GM10248 (cell line): ENCODE measurements around the gene RBPJL.

Experiments used
- CTCF ChIA-PET: fragments of 300-600 bp; sonication (Branson Sonifier 250); formaldehyde crosslinking; extraction: SDS; loops from one replicate; lab custom pipeline; 2021; ENCODE audit warnings: antibody characterized with exemption; lab: Yijun Ruan, JAX
- POLR2A ChIA-PET: fragments of 350-650 bp; sonication (Branson Sonifier 250); formaldehyde crosslinking; extraction: SDS; loops from one replicate; lab custom pipeline; 2020; ENCODE audit warnings: antibody characterized with exemption; lab: Yijun Ruan, JAX
- DNase-seq: peaks from one replicate; pipeline ENCODE4 v3.0.0; 2012; ENCODE audit errors: extremely low spot score
- CTCF ChIP-seq: IDR thresholded peaks from 2 replicates; pipeline ENCODE4 v1.5.1; 2012; ENCODE audit warnings: mild to moderate bottlenecking, low read depth; ENCODE audit errors: extremely low read depth, missing control alignments, control extremely low read depth

RBPJL gene

GRCh38 chr20:45318948-45319347 is 12.3 kb downstream of the RBPJL start:
- CTCF ChIA-PET = interaction anchor here (0.7 to 8.1 kb wide), 31 partner anchors 10 to 461 kb away, joined by 3 to 71 read pairs (median 5); partner anchors contain the start of genes MATN4, PIGT and SYS1
- DNase-seq = no peak
- POLR2A ChIA-PET = no interaction called here
- no peak for TF ChIP-seq CTCF

- TF ChIP-seq CTCF = no peak
- no peak for DNase-seq
- ChIA-PET POLR2A (no interaction called here), CTCF (interaction anchor here (0.9 to 8.1 kb wide), 12 partner anchors 9 to 449 kb away, joined by 3 to 71 read pairs (median 6); no protein-coding TSS in a partner anchor)
Observed at GRCh38 chr20:45320948-45321595, 14.4 kb downstream of the RBPJL start.

- CTCF ChIA-PET = interaction anchor here (0.8 to 8.1 kb wide), 13 partner anchors 9 to 448 kb away, joined by 3 to 71 read pairs (median 7); partner anchors contain the start of gene SYS1
- TF ChIP-seq CTCF = peak; percentile 15
- POLR2A ChIA-PET = no interaction called here
- peak; percentile 63 for DNase-seq
Observed at GRCh38 chr20:45322952-45323383, 16.3 kb downstream of the RBPJL start.

- ChIA-PET POLR2A (no interaction called here), CTCF (interaction anchor here (0.8 to 8.1 kb wide), 11 partner anchors 8 to 447 kb away, joined by 3 to 71 read pairs (median 8); partner anchors contain the start of gene SYS1)
- TF ChIP-seq CTCF = no peak
- DNase-seq = no peak
Observed at GRCh38 chr20:45323731-45324130, 17.1 kb downstream of the RBPJL start.

GRCh38 chr20:45325371-45325770 is 18.7 kb downstream of the RBPJL start:
- no peak for DNase-seq
- ChIA-PET CTCF (interaction anchor here (0.8 to 8.1 kb wide), 3 partner anchors 34 to 446 kb away, joined by 3 to 71 read pairs (median 8); no protein-coding TSS in a partner anchor), POLR2A (no interaction called here)
- TF ChIP-seq CTCF = no peak

- ChIA-PET POLR2A (no interaction called here), CTCF (interaction anchor here (1.1 kb wide), 1 partner anchor 9 kb away, joined by 3 read pairs; no protein-coding TSS in a partner anchor)
- no peak for DNase-seq
- TF ChIP-seq CTCF = no peak
Observed at GRCh38 chr20:45328451-45328850, 21.8 kb downstream of the RBPJL start.
